Left ventricle myocardium inferior (tissue), 1 donor: ENCODE data around the gene TMC4. TPM values are rescaled to one million over a fixed set of nuclear protein-coding genes. Genes with fewer than 3 reads are reported as not detected.
"Not testable (repeated sequence)": the region's sequence is repeated elsewhere in the genome, so short reads cannot be mapped to it uniquely, and the experiment has no call there.

Experiments used
- DNase-seq: peaks from one replicate; pipeline ENCODE4 v3.0.0-alpha.2; 2020
- H3K27ac ChIP-seq: fragments of 200-600 bp; replicated peaks from 2 replicates; pipeline ENCODE4 v1.8.0; 2021
- H3K27me3 ChIP-seq: fragments of 200-600 bp; 2 replicates; pipeline ENCODE4 v1.8.0; 2021; ENCODE audit warnings: low read depth
- H3K36me3 ChIP-seq: fragments of 200-600 bp; 2 replicates; pipeline ENCODE4 v1.8.0; 2021
- H3K4me1 ChIP-seq: fragments of 200-600 bp; 2 replicates; pipeline ENCODE4 v1.8.0; 2021
- H3K4me3 ChIP-seq: fragments of 200-600 bp; 2 replicates; pipeline ENCODE4 v1.8.0; 2021; ENCODE audit warnings: mild to moderate bottlenecking, moderate library complexity
- H3K9me3 ChIP-seq: fragments of 200-600 bp; replicated peaks from 2 replicates; pipeline ENCODE4 v1.8.0; 2021
- CTCF ChIP-seq: fragments of 200-600 bp; IDR thresholded peaks from 2 replicates; pipeline ENCODE4 v1.8.0; 2021; ENCODE audit warnings: antibody characterized with exemption, mild to moderate bottlenecking, borderline replicate concordance
- intact Hi-C: fragments of 100-400 bp; cut with micrococcal nuclease; formaldehyde crosslinking; loops from one replicate; pipeline ENCODE4 v1.11.0; 2022
- total RNA-seq: library from RNA; stranded (reverse); fragmentation: NEBNext Ultra II Directional; extraction: Animal tissue kit (Norgen Biotek cat#: 25700); gene quantifications from one replicate; pipeline ENCODE4 v1.2.1, GENCODE V29; 2021
- donor health status: DM: no; HTN: yes; CAD: no; lungs with severe emphysema.

Gene TMC4
- total RNA-seq, 1 donor from 2014 or later, result 2.2 TPM

GRCh38 chr19:54186934-54187381, 14.0 kb upstream of the TMC4 start:
- intact Hi-C loops, result no loop called here
- Histone ChIP-seq H3K4me3 (no peak overlapping the region), H3K9me3 (no peaks in the 10 kb centered on the region), H3K27me3 (no peaks in the 10 kb centered on the region), H3K4me1 (peaks cover 28% of the 10 kb centered on the region), H3K36me3 (peaks cover 10% of the 10 kb centered on the region), H3K27ac (no peak overlapping the region)
- no peak for DNase-seq
- TF ChIP-seq CTCF, result no peak

GRCh38 chr19:54186351-54186750, 13.4 kb upstream of the TMC4 start:
- intact Hi-C loops, result no loop called here
- peaks cover 22% of the 10 kb centered on the region for H3K4me1 ChIP-seq
- H3K4me3 ChIP-seq, result no peak overlapping the region
- TF ChIP-seq CTCF, result no peak
- peaks cover 10% of the 10 kb centered on the region for H3K36me3 ChIP-seq
- DNase-seq, result no peak
- H3K9me3 ChIP-seq, result no peaks in the 10 kb centered on the region
- H3K27me3 ChIP-seq, result no peaks in the 10 kb centered on the region
- H3K27ac ChIP-seq, result no peak overlapping the region

GRCh38 chr19:54183431-54183830, 10.5 kb upstream of the TMC4 start:
- Histone ChIP-seq H3K9me3 (no peaks in the 10 kb centered on the region), H3K27ac (no peak overlapping the region), H3K4me3 (no peak overlapping the region), H3K4me1 (peaks cover 5% of the 10 kb centered on the region), H3K27me3 (no peaks in the 10 kb centered on the region), H3K36me3 (peaks cover 27% of the 10 kb centered on the region)
- no peak for TF ChIP-seq CTCF
- no peak for DNase-seq
- intact Hi-C loops, result no loop called here

- H3K9me3 ChIP-seq, H3K4me3 ChIP-seq, H3K27me3 ChIP-seq, intact Hi-C loops, H3K4me1 ChIP-seq, DNase-seq, H3K27ac ChIP-seq: not testable (repeated sequence)
- peaks cover 27% of the 10 kb centered on the region for H3K36me3 ChIP-seq
Measured at GRCh38 chr19:54181894-54182293, 8.9 kb upstream of the TMC4 start.

GRCh38 chr19:54180691-54181091, 7.7 kb upstream of the TMC4 start:
- no peak for DNase-seq
- Histone ChIP-seq H3K27ac (no peak overlapping the region), H3K4me3 (no peak overlapping the region), H3K4me1 (no peaks in the 10 kb centered on the region), H3K27me3 (no peaks in the 10 kb centered on the region), H3K36me3 (peaks cover 27% of the 10 kb centered on the region), H3K9me3 (no peaks in the 10 kb centered on the region)
- intact Hi-C loops, result no loop called here
- TF ChIP-seq CTCF, result no peak

- Histone ChIP-seq H3K4me3 (no peak overlapping the region), H3K4me1 (no peaks in the 10 kb centered on the region), H3K27ac (no peak overlapping the region), H3K9me3 (no peaks in the 10 kb centered on the region), H3K27me3 (no peaks in the 10 kb centered on the region), H3K36me3 (peaks cover 27% of the 10 kb centered on the region)
- DNase-seq, result no peak
- intact Hi-C loops, result loop anchor here (10.0 kb wide), 1 partner anchor 55 kb away; no protein-coding TSS in a partner anchor
- TF ChIP-seq CTCF, result peak; percentile 14
Measured at GRCh38 chr19:54179921-54180461, 7.0 kb upstream of the TMC4 start.
